Measurements from ENCODE around the gene MYH10.

The MYH10 gene

DNA sequence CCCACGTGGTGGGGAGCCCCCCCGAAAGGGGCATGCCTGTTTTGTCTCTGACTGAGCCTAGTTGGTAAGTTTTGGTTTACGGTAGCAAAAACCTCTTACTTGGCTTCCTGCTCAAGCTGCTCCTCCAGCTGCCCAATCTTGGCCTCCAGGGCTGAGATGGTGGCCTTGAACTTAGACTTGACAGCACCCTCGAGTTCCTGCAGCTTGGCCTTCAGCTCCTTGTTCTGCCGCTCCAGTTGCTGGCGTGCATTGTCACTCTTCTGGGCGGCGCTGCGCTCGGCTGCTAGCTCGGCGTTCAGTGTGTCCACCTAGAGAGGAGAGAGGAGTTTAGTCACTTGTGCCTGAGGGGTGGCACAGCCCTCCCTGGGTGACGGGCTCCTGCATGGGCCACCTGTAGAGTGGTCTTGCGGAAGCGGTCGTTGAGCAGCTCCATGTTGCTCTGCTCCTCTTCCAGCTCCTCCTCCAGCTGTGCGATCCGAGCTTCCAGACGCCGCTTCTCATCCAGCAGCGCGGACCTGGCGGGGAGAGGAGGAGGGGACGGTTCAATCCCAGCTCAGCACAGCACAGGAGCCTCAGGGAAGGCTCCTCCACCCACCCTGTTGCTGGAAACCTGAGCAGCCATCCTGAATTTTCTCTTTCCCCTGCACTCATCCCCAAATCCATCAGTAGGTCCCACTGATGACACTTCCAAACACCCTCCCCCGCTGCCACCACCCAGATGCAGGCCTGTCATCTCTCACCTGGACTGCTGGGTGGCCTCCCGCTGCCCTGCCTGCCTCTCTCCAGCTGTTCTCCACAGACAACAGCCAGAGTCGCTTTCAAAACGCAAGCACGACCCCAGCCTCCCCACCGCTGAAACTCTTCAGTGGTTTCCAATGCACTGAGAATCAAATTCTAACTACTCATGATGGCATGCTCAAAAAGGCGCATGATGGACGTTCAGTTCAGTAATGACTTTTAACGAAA is 150.2 kb downstream of the MYH10 start:
- Histone ChIP-seq H3K9ac (no peak overlapping the region), H3K9me3 (ENCODE audit: control insufficient read depth, low read length) (no peaks in the 10 kb centered on the region), H3K79me2 (no peaks in the 10 kb centered on the region), H3K36me3 (ENCODE audit: control insufficient read depth, insufficient read depth, low read length) (no peaks in the 10 kb centered on the region), H3K27ac (no peak overlapping the region), H3K27me3 (ENCODE audit: control insufficient read depth, insufficient read depth, low read length) (no peaks in the 10 kb centered on the region), H2AFZ (no peak overlapping the region), H3K4me3 (ENCODE audit: low read depth, low read length) (no peak overlapping the region), H3K4me1 (no peaks in the 10 kb centered on the region), H3K4me2 (ENCODE audit: low read length) (no peak overlapping the region)
- TF ChIP-seq, protein P1, sequence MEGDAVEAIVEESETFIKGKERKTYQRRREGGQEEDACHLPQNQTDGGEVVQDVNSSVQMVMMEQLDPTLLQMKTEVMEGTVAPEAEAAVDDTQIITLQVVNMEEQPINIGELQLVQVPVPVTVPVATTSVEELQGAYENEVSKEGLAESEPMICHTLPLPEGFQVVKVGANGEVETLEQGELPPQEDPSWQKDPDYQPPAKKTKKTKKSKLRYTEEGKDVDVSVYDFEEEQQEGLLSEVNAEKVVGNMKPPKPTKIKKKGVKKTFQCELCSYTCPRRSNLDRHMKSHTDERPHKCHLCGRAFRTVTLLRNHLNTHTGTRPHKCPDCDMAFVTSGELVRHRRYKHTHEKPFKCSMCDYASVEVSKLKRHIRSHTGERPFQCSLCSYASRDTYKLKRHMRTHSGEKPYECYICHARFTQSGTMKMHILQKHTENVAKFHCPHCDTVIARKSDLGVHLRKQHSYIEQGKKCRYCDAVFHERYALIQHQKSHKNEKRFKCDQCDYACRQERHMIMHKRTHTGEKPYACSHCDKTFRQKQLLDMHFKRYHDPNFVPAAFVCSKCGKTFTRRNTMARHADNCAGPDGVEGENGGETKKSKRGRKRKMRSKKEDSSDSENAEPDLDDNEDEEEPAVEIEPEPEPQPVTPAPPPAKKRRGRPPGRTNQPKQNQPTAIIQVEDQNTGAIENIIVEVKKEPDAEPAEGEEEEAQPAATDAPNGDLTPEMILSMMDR (IDR thresholded peaks at IDR 0.05) = no peak

DNA sequence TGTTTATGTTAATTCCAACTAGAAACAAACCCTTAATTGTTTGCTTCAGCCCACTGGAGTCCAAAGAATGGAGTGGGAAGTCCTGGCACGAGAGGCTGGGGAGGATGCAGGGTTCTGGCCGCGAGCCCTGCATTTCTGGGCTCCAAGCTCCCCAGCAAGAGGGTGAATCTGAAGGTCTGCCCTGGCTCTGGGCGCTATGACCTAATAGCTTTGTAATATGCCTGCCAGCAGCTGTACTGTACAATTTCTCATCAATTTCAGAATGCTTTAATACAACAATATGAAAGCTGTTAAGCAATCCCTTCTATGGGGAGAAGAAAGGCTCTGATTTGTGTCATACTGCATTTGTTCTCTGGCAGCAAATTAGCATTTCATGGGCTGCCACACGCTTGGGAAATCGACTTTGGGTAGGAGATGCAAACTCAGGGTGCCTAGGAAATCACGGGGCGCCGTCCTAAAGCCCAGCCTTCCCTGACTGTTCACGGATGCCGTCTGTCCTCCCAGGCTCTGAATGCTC is 151.0 kb downstream of the MYH10 start:
- Histone ChIP-seq H3K27ac (no peak overlapping the region), H3K4me2 (ENCODE audit: low read length) (no peak overlapping the region), H3K4me3 (ENCODE audit: low read depth, low read length) (no peak overlapping the region), H3K9ac (no peak overlapping the region), H3K36me3 (ENCODE audit: control insufficient read depth, insufficient read depth, low read length) (no peaks in the 10 kb centered on the region), H3K27me3 (ENCODE audit: control insufficient read depth, insufficient read depth, low read length) (no peaks in the 10 kb centered on the region), H3K79me2 (no peaks in the 10 kb centered on the region), H2AFZ (no peak overlapping the region), H3K9me3 (ENCODE audit: control insufficient read depth, low read length) (no peaks in the 10 kb centered on the region), H3K4me1 (no peaks in the 10 kb centered on the region)
- TF ChIP-seq, protein P1 (IDR thresholded peaks at IDR 0.05) = no peak

DNA sequence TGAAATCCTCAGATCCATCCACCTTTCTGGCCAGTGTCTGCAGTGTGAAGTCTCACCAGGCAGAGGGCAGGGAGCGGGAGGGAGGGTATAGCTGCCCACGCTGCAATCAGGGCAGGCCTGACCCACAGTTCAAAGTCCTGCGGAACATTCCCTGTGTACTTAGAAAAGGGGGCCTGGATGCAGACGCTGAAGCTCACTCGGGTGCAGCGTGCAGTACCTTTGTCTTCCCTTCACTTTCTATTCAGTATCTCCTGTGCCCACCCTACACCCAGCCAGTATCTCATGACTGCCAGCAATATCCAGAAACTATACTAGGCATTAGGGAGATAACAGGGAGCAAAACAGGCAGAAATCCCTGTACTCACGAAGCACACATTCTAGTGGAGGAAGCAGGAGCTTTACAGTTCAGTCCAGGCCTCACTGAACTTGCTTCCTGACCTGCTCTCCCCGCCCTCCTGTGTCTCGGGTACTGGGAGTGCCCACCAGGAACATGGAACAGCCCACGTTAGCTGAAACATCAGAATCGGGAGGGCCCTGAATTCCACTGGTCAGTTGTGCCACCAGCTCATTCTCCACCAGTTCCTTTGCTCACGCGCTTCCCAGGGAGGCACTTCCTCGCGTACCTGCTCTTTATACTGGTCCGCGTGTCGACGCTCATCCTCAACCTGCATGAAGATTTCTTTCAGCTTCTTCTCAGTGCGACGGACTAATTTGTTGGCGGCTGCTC is 152.6 kb downstream of the MYH10 start:
- H2AFZ ChIP-seq = no peak overlapping the region
- no peak overlapping the region for H3K4me2 ChIP-seq (ENCODE audit: low read length)
- H3K27ac ChIP-seq = no peak overlapping the region
- no peaks in the 10 kb centered on the region for H3K27me3 ChIP-seq (ENCODE audit: control insufficient read depth, insufficient read depth, low read length)
- TF ChIP-seq, protein P1 (IDR thresholded peaks at IDR 0.05) = no peak
- no peaks in the 10 kb centered on the region for H3K4me1 ChIP-seq
- no peak overlapping the region for H3K9ac ChIP-seq
- H3K79me2 ChIP-seq = no peaks in the 10 kb centered on the region
- no peak overlapping the region for H3K4me3 ChIP-seq (ENCODE audit: low read depth, low read length)
- no peaks in the 10 kb centered on the region for H3K36me3 ChIP-seq (ENCODE audit: control insufficient read depth, insufficient read depth, low read length)
- H3K9me3 ChIP-seq (ENCODE audit: control insufficient read depth, low read length) = no peaks in the 10 kb centered on the region

DNA sequence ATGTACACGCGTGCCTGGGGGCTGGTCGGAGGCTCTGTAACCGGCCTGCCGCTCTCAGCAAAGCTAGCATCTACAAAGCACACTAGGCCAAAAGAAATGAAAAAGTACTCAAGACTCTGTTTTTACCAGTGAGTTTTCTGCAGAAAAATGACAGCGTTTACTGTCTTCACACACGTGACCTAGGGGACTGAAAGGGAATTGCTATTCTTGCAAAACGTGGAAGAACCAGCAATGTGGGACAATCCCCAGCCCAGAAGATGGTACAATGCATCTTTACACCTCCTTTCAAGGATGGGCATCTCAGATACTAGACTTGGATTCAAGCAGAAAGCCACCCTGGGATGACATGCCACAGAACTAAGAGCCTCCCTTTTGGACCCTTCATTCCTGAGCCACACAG is 153.4 kb downstream of the MYH10 start:
- H3K36me3 ChIP-seq (ENCODE audit: control insufficient read depth, insufficient read depth, low read length) = no peaks in the 10 kb centered on the region
- no peak overlapping the region for H3K4me2 ChIP-seq (ENCODE audit: low read length)
- H3K4me3 ChIP-seq (ENCODE audit: low read depth, low read length) = no peak overlapping the region
- H3K27me3 ChIP-seq (ENCODE audit: control insufficient read depth, insufficient read depth, low read length) = no peaks in the 10 kb centered on the region
- no peak overlapping the region for H3K9ac ChIP-seq
- H3K27ac ChIP-seq = no peak overlapping the region
- no peaks in the 10 kb centered on the region for H3K79me2 ChIP-seq
- H3K9me3 ChIP-seq (ENCODE audit: control insufficient read depth, low read length) = no peaks in the 10 kb centered on the region
- TF ChIP-seq, protein P1 (IDR thresholded peaks at IDR 0.05) = no peak
- no peak overlapping the region for H2AFZ ChIP-seq
- H3K4me1 ChIP-seq = no peaks in the 10 kb centered on the region
